Subcutaneous adipose tissue (tissue), 4 donors: ENCODE measurements around the gene MS4A6A. TPM values are rescaled to one million over a fixed set of nuclear protein-coding genes. Genes with fewer than 3 reads are reported as not detected.

Source experiments
- CTCF ChIP-seq: fragments of 450-650 bp; IDR thresholded peaks from one replicate; pipeline ENCODE4 v1.5.1; 2016; ENCODE audit warnings: low read depth, mild to moderate bottlenecking, control low read depth, antibody characterized with exemption, moderate library complexity
- total RNA-seq, 4 donors: library from RNA; depleted of rRNA; stranded (reverse); fragments of >200 nt; gene quantifications; one replicate each; pipeline ENCODE4 v1.1.0, GENCODE V29; 2016

Gene MS4A6A
- total RNA-seq, 4 donors from 2014 or later: 99.1 to 515 (median 268) TPM

GRCh38 chr11:60169264-60169915, 13.5 kb downstream of the MS4A6A start:
- no peak for TF ChIP-seq CTCF

- no peak for TF ChIP-seq CTCF
Observed at GRCh38 chr11:60168306-60168705, 14.6 kb downstream of the MS4A6A start.

GRCh38 chr11:60165951-60166350, 16.9 kb downstream of the MS4A6A start:
- no peak for TF ChIP-seq CTCF

- TF ChIP-seq CTCF: no peak
Observed at GRCh38 chr11:60165538-60165937, 17.3 kb downstream of the MS4A6A start.

GRCh38 chr11:60164550-60165075, 18.3 kb downstream of the MS4A6A start:
- TF ChIP-seq CTCF: no peak

- no peak for TF ChIP-seq CTCF
Observed at GRCh38 chr11:60161766-60162165, 21.1 kb downstream of the MS4A6A start.

GRCh38 chr11:60161107-60161506, 21.8 kb downstream of the MS4A6A start:
- no peak for TF ChIP-seq CTCF
